Transverse colon (tissue), 4 donors: Measurements from ENCODE around the gene SLC22A31.

Experiments used
- POLR2AphosphoS5 ChIP-seq, 3 donors: sonication (generic); formaldehyde crosslinking; IDR thresholded peaks; one replicate each; pipeline ENCODE4 v1.6.1; 2016; ENCODE audit warnings: antibody characterized with exemption in 3 of 3
- TF ChIP-seq, protein P1 (sequence below), 5 experiments: fragments of 200-600 bp in 3 of 5; fragments of 450-650 bp in 2 of 5; sonication (generic) in 3 of 5; IDR thresholded peaks; 1 replicate in 2 of 5; 2 replicates in 3 of 5; pipeline ENCODE4 v1.5.1; 2016 to 2017; ENCODE audit warnings: antibody characterized with exemption in 5 of 5, inconsistent platforms in 3 of 5, mild to moderate bottlenecking in 2 of 5, moderate library complexity in 1 of 5

- TF ChIP-seq POLR2AphosphoS5 (IDR thresholded peaks at IDR 0.05): no peak
- TF ChIP-seq, protein P1, sequence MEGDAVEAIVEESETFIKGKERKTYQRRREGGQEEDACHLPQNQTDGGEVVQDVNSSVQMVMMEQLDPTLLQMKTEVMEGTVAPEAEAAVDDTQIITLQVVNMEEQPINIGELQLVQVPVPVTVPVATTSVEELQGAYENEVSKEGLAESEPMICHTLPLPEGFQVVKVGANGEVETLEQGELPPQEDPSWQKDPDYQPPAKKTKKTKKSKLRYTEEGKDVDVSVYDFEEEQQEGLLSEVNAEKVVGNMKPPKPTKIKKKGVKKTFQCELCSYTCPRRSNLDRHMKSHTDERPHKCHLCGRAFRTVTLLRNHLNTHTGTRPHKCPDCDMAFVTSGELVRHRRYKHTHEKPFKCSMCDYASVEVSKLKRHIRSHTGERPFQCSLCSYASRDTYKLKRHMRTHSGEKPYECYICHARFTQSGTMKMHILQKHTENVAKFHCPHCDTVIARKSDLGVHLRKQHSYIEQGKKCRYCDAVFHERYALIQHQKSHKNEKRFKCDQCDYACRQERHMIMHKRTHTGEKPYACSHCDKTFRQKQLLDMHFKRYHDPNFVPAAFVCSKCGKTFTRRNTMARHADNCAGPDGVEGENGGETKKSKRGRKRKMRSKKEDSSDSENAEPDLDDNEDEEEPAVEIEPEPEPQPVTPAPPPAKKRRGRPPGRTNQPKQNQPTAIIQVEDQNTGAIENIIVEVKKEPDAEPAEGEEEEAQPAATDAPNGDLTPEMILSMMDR (IDR thresholded peaks at IDR 0.05): no peak
Measured at GRCh38 chr16:89163297-89163696, 37.0 kb downstream of the SLC22A31 start.
